ENCODE data around the gene FETUB. TPM values are rescaled to one million over a fixed set of nuclear protein-coding genes. Genes with fewer than 3 reads are reported as not detected.
A peak's percentile ranks its signal among the peaks of the same experiment; 100 is the strongest.
"Not testable (repeated sequence)": the region's sequence is repeated elsewhere in the genome, so short reads cannot be mapped to it uniquely, and the experiment has no call there.

FETUB gene
- total RNA-seq, 1 experiment from 2014 or later = not detected

GRCh38 chr3:186700267-186700666 lies 60.1 kb downstream of the FETUB start:
- H3K9me3 ChIP-seq (ENCODE audit: insufficient read depth, low read depth) = no peaks in the 10 kb centered on the region
- no TSS peak for BruUV-seq (replicated peaks)
- 0 out of 2 replicates have a peak, but pooled peaks cover 5% of the 10 kb centered on the region for H3K4me1 ChIP-seq (replicated peaks; ENCODE audit: insufficient read depth)
- ChIA-PET CTCF (no interaction called here), POLR2A (ENCODE audit: unreplicated experiment) (no interaction called here)
- H3K4me2 ChIP-seq = no peak overlapping the region
- no peak overlapping the region for H3K4me3 ChIP-seq
- no peaks in the 10 kb centered on the region for H3F3A ChIP-seq (ENCODE audit: insufficient read depth, low read depth)
- peak overlapping the region; percentile 31; the same call in 1 of the 2 replicates for H2AFZ ChIP-seq
- no peak for TF ChIP-seq EZH2 (IDR thresholded peaks at IDR 0.05; ENCODE audit: low read depth)
- TF ChIP-seq, protein P1, sequence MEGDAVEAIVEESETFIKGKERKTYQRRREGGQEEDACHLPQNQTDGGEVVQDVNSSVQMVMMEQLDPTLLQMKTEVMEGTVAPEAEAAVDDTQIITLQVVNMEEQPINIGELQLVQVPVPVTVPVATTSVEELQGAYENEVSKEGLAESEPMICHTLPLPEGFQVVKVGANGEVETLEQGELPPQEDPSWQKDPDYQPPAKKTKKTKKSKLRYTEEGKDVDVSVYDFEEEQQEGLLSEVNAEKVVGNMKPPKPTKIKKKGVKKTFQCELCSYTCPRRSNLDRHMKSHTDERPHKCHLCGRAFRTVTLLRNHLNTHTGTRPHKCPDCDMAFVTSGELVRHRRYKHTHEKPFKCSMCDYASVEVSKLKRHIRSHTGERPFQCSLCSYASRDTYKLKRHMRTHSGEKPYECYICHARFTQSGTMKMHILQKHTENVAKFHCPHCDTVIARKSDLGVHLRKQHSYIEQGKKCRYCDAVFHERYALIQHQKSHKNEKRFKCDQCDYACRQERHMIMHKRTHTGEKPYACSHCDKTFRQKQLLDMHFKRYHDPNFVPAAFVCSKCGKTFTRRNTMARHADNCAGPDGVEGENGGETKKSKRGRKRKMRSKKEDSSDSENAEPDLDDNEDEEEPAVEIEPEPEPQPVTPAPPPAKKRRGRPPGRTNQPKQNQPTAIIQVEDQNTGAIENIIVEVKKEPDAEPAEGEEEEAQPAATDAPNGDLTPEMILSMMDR (conservative IDR thresholded peaks at IDR 0.05) = no peak
- H3K36me3 ChIP-seq (ENCODE audit: low read depth) = no peaks in the 10 kb centered on the region
- H3K27me3 ChIP-seq (ENCODE audit: insufficient read depth, low read depth) = no peaks in the 10 kb centered on the region
- intact Hi-C loops (cut with micrococcal nuclease; ENCODE audit: unreplicated experiment) = no loop called here
- no peaks in the 10 kb centered on the region for H3K9me2 ChIP-seq (ENCODE audit: insufficient read depth)
- no peak for DNase-seq
- H4K20me1 ChIP-seq (ENCODE audit: insufficient read depth) = no peaks in the 10 kb centered on the region
- H3K79me2 ChIP-seq (ENCODE audit: low read depth) = no peaks in the 10 kb centered on the region
- H3K27ac ChIP-seq = no peak overlapping the region

GRCh38 chr3:186702451-186702850 lies 62.3 kb downstream of the FETUB start:
- H4K20me1 ChIP-seq (ENCODE audit: insufficient read depth); H3K79me2 ChIP-seq (ENCODE audit: low read depth); BruUV-seq (replicated peaks); DNase-seq; CTCF ChIA-PET; H2AFZ ChIP-seq; H3K4me2 ChIP-seq; H3K36me3 ChIP-seq (ENCODE audit: low read depth); POLR2A ChIA-PET (ENCODE audit: unreplicated experiment); H3F3A ChIP-seq (ENCODE audit: insufficient read depth, low read depth); H3K27ac ChIP-seq; H3K9me3 ChIP-seq (ENCODE audit: insufficient read depth, low read depth); intact Hi-C loops (cut with micrococcal nuclease; ENCODE audit: unreplicated experiment); H3K4me1 ChIP-seq (replicated peaks; ENCODE audit: insufficient read depth); H3K27me3 ChIP-seq (ENCODE audit: insufficient read depth, low read depth); H3K9me2 ChIP-seq (ENCODE audit: insufficient read depth); H3K4me3 ChIP-seq: not testable (repeated sequence)

Other genes starting within 250 kb of the FETUB start
- gene CRYGS, start 96.0 kb upstream of the FETUB start, total RNA-seq (2021) = 2.8 and 4.4 TPM in 2 replicates
- gene TBCCD1, start 73.1 kb upstream of the FETUB start, total RNA-seq (2021) = 11.1 and 16.2 TPM in 2 replicates
- 53.8 and 71.3 TPM in 2 replicates for gene DNAJB11, start 69.7 kb upstream of the FETUB start, total RNA-seq (2021)
- not detected in 2 replicates for gene AHSG, start 27.3 kb upstream of the FETUB start, total RNA-seq (2021)
- 0.58 and 1.3 TPM in 2 replicates for gene HRG, start 25.6 kb downstream of the FETUB start, total RNA-seq (2021)
- gene KNG1, start 77.0 kb downstream of the FETUB start, total RNA-seq (2021) = not detected in 2 replicates
- 446 and 618 TPM in 2 replicates for gene EIF4A2, start 143.2 kb downstream of the FETUB start, total RNA-seq (2021)
- 93.8 and 94.5 TPM in 2 replicates for gene RFC4, start 166.1 kb downstream of the FETUB start, total RNA-seq (2021)
- not detected in 2 replicates for gene ADIPOQ, start 202.3 kb downstream of the FETUB start, total RNA-seq (2021)

Measured in PC-9 (cell line).